Ovary (tissue), 9 donors: Measurements from ENCODE around the gene LRRC70. TPM values are rescaled to one million over a fixed set of nuclear protein-coding genes. Genes with fewer than 3 reads are reported as not detected.

Experiments used
- DNase-seq, 5 donors: peaks; one replicate each; pipeline ENCODE4 v3.0.0-alpha.2; 2019 to 2020
- H3K27ac ChIP-seq, 2 donors: fragments of 200-600 bp; one replicate each; pipeline versions ENCODE4 v1.5.1 to v1.8.0; 2019 to 2022
- H3K27me3 ChIP-seq: fragments of 200-600 bp; one replicate; pipeline ENCODE4 v1.8.0; 2022
- H3K36me3 ChIP-seq: fragments of 200-600 bp; sonication (generic); one replicate; pipeline ENCODE4 v1.5.1; 2019
- H3K4me1 ChIP-seq: one replicate; pipeline ENCODE4 v1.8.1; 2013; ENCODE audit warnings: mild to moderate bottlenecking, moderate library complexity; ENCODE audit not compliant: insufficient read depth
- H3K4me3 ChIP-seq: fragments of 200-600 bp; sonication (generic); one replicate; pipeline ENCODE4 v1.5.1; 2017
- H3K9me3 ChIP-seq, 2 donors: fragments of 200-600 bp in 1 of 2; sonication (generic) in 1 of 2; one replicate each; pipeline versions ENCODE4 v1.5.1 to v1.8.1; 2013 to 2019; ENCODE audit warnings: mild to moderate bottlenecking in 1 of 2, moderate library complexity in 1 of 2
- CTCF ChIP-seq, 3 donors: fragments of 450-650 bp in 2 of 3; fragments of 200-600 bp in 1 of 3; IDR thresholded peaks; one replicate each; pipeline versions ENCODE4 v1.5.1 to v1.8.0; 2016 to 2022; ENCODE audit warnings: antibody characterized with exemption in 3 of 3, mild to moderate bottlenecking in 1 of 3
- EP300 ChIP-seq: sonication (generic); formaldehyde crosslinking; IDR thresholded peaks from one replicate; pipeline ENCODE4 v1.6.1; 2017; ENCODE audit warnings: antibody characterized with exemption
- POLR2A ChIP-seq: fragments of 450-650 bp; IDR thresholded peaks from one replicate; pipeline ENCODE4 v1.6.1; 2017; ENCODE audit warnings: antibody characterized with exemption, mild to moderate bottlenecking, moderate library complexity
- WGBS, 3 donors: extraction: QIAGEN DNeasy Blood & Tissue Kit in 1 of 3; methylation state at CpG; one replicate each; pipeline versions ENCODE4 v1.1.5 to v1.1.7; 2013 to 2017; 5-methylcytosine and 5-hydroxymethylcytosine counted together
- intact Hi-C, 4 donors: fragments of 100-400 bp; cut with DNase I; formaldehyde crosslinking; loops; one replicate each; pipeline versions ENCODE4 v1.11.0 to v1.15.1; 2022 to 2023
- polyA plus RNA-seq, 2 donors: library from polyadenylated mRNA; stranded (reverse); fragments of 200-250 nt in 1 of 2; fragments of 350-450 nt in 1 of 2; fragmentation: Illumina TruSeq in 1 of 2; extraction: RNeasy Lipid Tissue Mini Kit (QIAGEN cat#74804) in 1 of 2; gene quantifications; one replicate each; pipeline ENCODE4 v1.2.3, GENCODE V29; 2013 to 2014
- total RNA-seq, 7 donors: library from RNA; depleted of rRNA in 2 of 7; stranded (reverse); fragments of >200 nt in 2 of 7; fragmentation: NEBNext Ultra II Directional in 3 of 7; extraction: Animal tissue kit (Norgen Biotek cat#: 25700) in 3 of 7; gene quantifications; one replicate each; pipeline versions ENCODE4 v1.1.0 to v1.2.4, GENCODE V29; 2016 to 2023
- donor health status: DM: no; HTN: no; CAD: no; lungs with moderate emphysema.
- donor health status: DM: no; HTN: no; CAD: no.
- donor health status: Bipolar disorder and iron deficiency.
- donor health status: DM: yes; HTN: yes; CAD: no.
- donor health status: DM: no; HTN: no; CAD: no.
- donor health status: DM: yes; HTN: yes; CAD: no.

Gene LRRC70
- total and polyA plus RNA-seq, 9 donors, result 2.2 to 7.5 (median 3.3) TPM

GRCh38 chr5:62550103-62550502 is 28.5 kb upstream of the LRRC70 start:
- TF ChIP-seq CTCF (IDR thresholded peaks at IDR 0.05) (no peak), POLR2A (no peak), EP300 (no peak)
- H3K4me3 ChIP-seq, result no peak overlapping the region
- 93 to 94% (median 94%) methylated on average over 2 of the region's 2 CpGs for WGBS, 3 donors

GRCh38 chr5:62555930-62556329 is 22.7 kb upstream of the LRRC70 start:
- Histone ChIP-seq H3K36me3 (no peaks in the 10 kb centered on the region), H3K9me3 (no peaks in the 10 kb centered on the region), H3K27me3 (no peaks in the 10 kb centered on the region), H3K27ac (no peak overlapping the region), H3K4me3 (no peak overlapping the region), H3K4me1 (no peaks in the 10 kb centered on the region)
- intact Hi-C loops, result no loop called here
- no peak for DNase-seq
- TF ChIP-seq CTCF (IDR thresholded peaks at IDR 0.05) (no peak), POLR2A (no peak), EP300 (no peak)

More at GRCh38 chr5:62550103-62550502, 28.5 kb upstream of the LRRC70 start:
- Histone ChIP-seq H3K9me3 (no peaks in the 10 kb centered on the region), H3K36me3 (no peaks in the 10 kb centered on the region), H3K27ac (no peak overlapping the region), H3K4me1 (no peaks in the 10 kb centered on the region), H3K27me3 (no peaks in the 10 kb centered on the region)
- intact Hi-C loops, result no loop called here
- no peak for DNase-seq

- WGBS, 3 donors, result 93 to 95% (median 94%) methylated on average over 3 of the region's 3 CpGs
- Histone ChIP-seq H3K27me3 (no peaks in the 10 kb centered on the region), H3K36me3 (no peaks in the 10 kb centered on the region), H3K4me3 (no peak overlapping the region), H3K27ac (no peak overlapping the region), H3K4me1 (no peaks in the 10 kb centered on the region), H3K9me3 (no peaks in the 10 kb centered on the region)
- TF ChIP-seq POLR2A (no peak), CTCF (IDR thresholded peaks at IDR 0.05) (no peak), EP300 (no peak)
- intact Hi-C loops, result no loop called here
- DNase-seq, result no peak
Measured at GRCh38 chr5:62558941-62559340, 19.7 kb upstream of the LRRC70 start.

GRCh38 chr5:62560786-62561185 is 17.8 kb upstream of the LRRC70 start:
- no peak for DNase-seq
- Histone ChIP-seq H3K27ac (no peak overlapping the region), H3K36me3 (no peaks in the 10 kb centered on the region), H3K9me3 (no peaks in the 10 kb centered on the region), H3K27me3 (no peaks in the 10 kb centered on the region), H3K4me3 (no peak overlapping the region), H3K4me1 (no peaks in the 10 kb centered on the region)
- 83 to 100% (median 93%) methylated on average over 1 of the region's 1 CpG for WGBS, 3 donors
- intact Hi-C loops, result no loop called here
- TF ChIP-seq POLR2A (no peak), EP300 (no peak), CTCF (IDR thresholded peaks at IDR 0.05) (no peak)

- TF ChIP-seq EP300, result no peak
- no peak for TF ChIP-seq POLR2A
- TF ChIP-seq CTCF (IDR thresholded peaks at IDR 0.05), result no peak
- 82 to 88% (median 84%) methylated on average over 1 of the region's 1 CpG for WGBS, 3 donors
- intact Hi-C loops, result no loop called here
- Histone ChIP-seq H3K9me3 (no peaks in the 10 kb centered on the region), H3K27ac (no peak overlapping the region), H3K27me3 (no peaks in the 10 kb centered on the region), H3K36me3 (no peaks in the 10 kb centered on the region), H3K4me1 (no peaks in the 10 kb centered on the region), H3K4me3 (no peak overlapping the region)
- DNase-seq, result no peak
Measured at GRCh38 chr5:62561896-62562295, 16.7 kb upstream of the LRRC70 start.
